Measurements from ENCODE around the gene SDC1.

- no peak for TF ChIP-seq SAP30 (IDR thresholded peaks at IDR 0.05; ENCODE audit: insufficient read depth, insufficient replicate concordance, low read length)
- no peak for TF ChIP-seq JUN (IDR thresholded peaks at IDR 0.05; ENCODE audit: low read depth, low read length)
- no peak for TF ChIP-seq CHD2 (IDR thresholded peaks at IDR 0.05; ENCODE audit: low read length)
- no peak for TF ChIP-seq POLR2AphosphoS5 (IDR thresholded peaks at IDR 0.05; ENCODE audit: low read depth, low read length)
- no peak for TF ChIP-seq SUZ12 (IDR thresholded peaks at IDR 0.05; ENCODE audit: low read length)
- TF ChIP-seq EP300 (IDR thresholded peaks at IDR 0.05; ENCODE audit: borderline replicate concordance in 1 of 2, low read depth in 2 of 2, low read length in 2 of 2) = no peak
- TF ChIP-seq RAD21 (IDR thresholded peaks at IDR 0.05 in 1 of 2, conservative IDR thresholded peaks at IDR 0.05 in 1 of 2; ENCODE audit: low read depth in 2 of 2, low read length in 2 of 2) = no peak
- no peak for TF ChIP-seq CTCF (IDR thresholded peaks at IDR 0.05; ENCODE audit: control extremely low read depth in 1 of 3, insufficient read depth in 1 of 3, low read depth in 1 of 3, low read length in 3 of 3)
- no peak for TF ChIP-seq SIRT6 (IDR thresholded peaks at IDR 0.05; ENCODE audit: low read length)
- TF ChIP-seq TAF1 (IDR thresholded peaks at IDR 0.05; ENCODE audit: low read depth, low read length) = no peak
- no peak for TF ChIP-seq CHD1 (IDR thresholded peaks at IDR 0.05; ENCODE audit: low read depth, low read length)
Measured at GRCh38 chr2:20173496-20174402, 51.2 kb downstream of the SDC1 start.
